ENCODE data around the gene COL16A1.
A peak's percentile ranks its signal among the peaks of the same experiment; 100 is the strongest.

Gene COL16A1

GRCh38 chr1:31653717-31654473, 49.9 kb downstream of the COL16A1 start:
- no peak for FAIRE-seq
- DNase-seq (ENCODE audit: extremely low spot score, insufficient read length, low read depth): no peak

GRCh38 chr1:31652891-31653499, 50.8 kb downstream of the COL16A1 start:
- DNase-seq (ENCODE audit: extremely low spot score, insufficient read length, low read depth) (no peak), FAIRE-seq (no peak)

GRCh38 chr1:31651766-31652165, 52.1 kb downstream of the COL16A1 start:
- FAIRE-seq: no peak

GRCh38 chr1:31651089-31651420, 52.8 kb downstream of the COL16A1 start:
- no peak for DNase-seq (ENCODE audit: extremely low spot score, insufficient read length, low read depth)

More at GRCh38 chr1:31651766-31652165, 52.1 kb downstream of the COL16A1 start:
- DNase-seq (ENCODE audit: extremely low spot score, insufficient read length, low read depth): no peak

GRCh38 chr1:31650161-31651088, 53.4 kb downstream of the COL16A1 start:
- FAIRE-seq (no peak), DNase-seq (ENCODE audit: extremely low spot score, insufficient read length, low read depth) (no peak)

More at GRCh38 chr1:31651089-31651420, 52.8 kb downstream of the COL16A1 start:
- no peak for FAIRE-seq

GRCh38 chr1:31648641-31649357, 55.0 kb downstream of the COL16A1 start:
- FAIRE-seq: no peak
- DNase-seq (ENCODE audit: extremely low spot score, insufficient read length, low read depth): no peak

GRCh38 chr1:31648190-31648589, 55.6 kb downstream of the COL16A1 start:
- FAIRE-seq: no peak
- DNase-seq (ENCODE audit: extremely low spot score, insufficient read length, low read depth): no peak

- FAIRE-seq: no peak
- no peak for DNase-seq (ENCODE audit: extremely low spot score, insufficient read length, low read depth)
These were observed 56.7 kb downstream of the COL16A1 start for GRCh38 chr1:31647106-31647505.

GRCh38 chr1:31646259-31646960, 57.4 kb downstream of the COL16A1 start:
- FAIRE-seq (no peak), DNase-seq (ENCODE audit: extremely low spot score, insufficient read length, low read depth) (no peak)

- no peak for DNase-seq (ENCODE audit: extremely low spot score, insufficient read length, low read depth)
- no peak for FAIRE-seq
These were observed 58.6 kb downstream of the COL16A1 start for GRCh38 chr1:31645274-31645568.

GRCh38 chr1:31644560-31645273, 59.1 kb downstream of the COL16A1 start, which contains the start of gene PEF1:
Gene PEF1 (minus strand): TSS chr1:31644876. CDS start chr1:31644864, 12 bp downstream.
- FAIRE-seq: peak; percentile 99
- DNase-seq (ENCODE audit: extremely low spot score, insufficient read length, low read depth): peak; percentile 99

GRCh38 chr1:31643976-31644559, 59.7 kb downstream of the COL16A1 start:
- FAIRE-seq (peak; percentile 51), DNase-seq (ENCODE audit: extremely low spot score, insufficient read length, low read depth) (no peak)

- no peak for FAIRE-seq
These were observed 60.9 kb downstream of the COL16A1 start for GRCh38 chr1:31642897-31643296.

GRCh38 chr1:31642366-31642765, 61.5 kb downstream of the COL16A1 start:
- no peak for FAIRE-seq
- no peak for DNase-seq (ENCODE audit: extremely low spot score, insufficient read length, low read depth)

More at GRCh38 chr1:31642897-31643296, 60.9 kb downstream of the COL16A1 start:
- DNase-seq (ENCODE audit: extremely low spot score, insufficient read length, low read depth): no peak

- no peak for FAIRE-seq
- no peak for DNase-seq (ENCODE audit: extremely low spot score, insufficient read length, low read depth)
These were observed 62.9 kb downstream of the COL16A1 start for GRCh38 chr1:31640964-31641363.

- FAIRE-seq (no peak), DNase-seq (ENCODE audit: extremely low spot score, insufficient read length, low read depth) (no peak)
These were observed 63.6 kb downstream of the COL16A1 start for GRCh38 chr1:31640179-31640578.

- DNase-seq (ENCODE audit: extremely low spot score, insufficient read length, low read depth) (no peak), FAIRE-seq (no peak)
These were observed 64.3 kb downstream of the COL16A1 start for GRCh38 chr1:31639543-31639942.

- DNase-seq (ENCODE audit: extremely low spot score, insufficient read length, low read depth) (no peak), FAIRE-seq (no peak)
These were observed 65.7 kb downstream of the COL16A1 start for GRCh38 chr1:31637915-31638673.
